Activated CD4-positive, CD25-positive, alpha-beta regulatory T cell treated with anti-CD3 and anti-CD28 coated beads, Interleukin-2, amount 50 U/mL, for 72 hours (primary cell): ENCODE results near the gene TCP1.
"Not testable (repeated sequence)": the region's sequence is repeated elsewhere in the genome, so short reads cannot be mapped to it uniquely, and the experiment has no call there.

Experiments used
- DNase-seq: peaks from one replicate; pipeline ENCODE4 v3.0.0; 2021

TCP1 gene

GRCh38 chr6:159769470-159769869, 19.9 kb downstream of the TCP1 start:
- no peak for DNase-seq

- no peak for DNase-seq
Observed at GRCh38 chr6:159766906-159767305, 22.5 kb downstream of the TCP1 start.

- no peak for DNase-seq
Observed at GRCh38 chr6:159762681-159763293, 26.6 kb downstream of the TCP1 start.

- peak; percentile 90 for DNase-seq
Observed at GRCh38 chr6:159761873-159762680, 27.3 kb downstream of the TCP1 start, which contains the start of gene ACAT2. Gene ACAT2, plus strand, starts transcription at chr6:159762045. Its CDS starts 43 bp downstream, at chr6:159762088.

- DNase-seq = no peak
Observed at GRCh38 chr6:159761129-159761872, 28.1 kb downstream of the TCP1 start.

- DNase-seq = no peak
Observed at GRCh38 chr6:159760602-159761057, 28.8 kb downstream of the TCP1 start.

- DNase-seq = no peak
Observed at GRCh38 chr6:159759645-159760044, 29.8 kb downstream of the TCP1 start.

- no peak for DNase-seq
Observed at GRCh38 chr6:159758031-159759001, 31.1 kb downstream of the TCP1 start.

- DNase-seq = no peak
Observed at GRCh38 chr6:159756508-159756907, 32.9 kb downstream of the TCP1 start.

GRCh38 chr6:159754959-159755914, 34.2 kb downstream of the TCP1 start:
- no peak for DNase-seq

GRCh38 chr6:159754401-159754800, 35.0 kb downstream of the TCP1 start:
- no peak for DNase-seq

- no peak for DNase-seq
Observed at GRCh38 chr6:159753081-159753872, 36.1 kb downstream of the TCP1 start.

GRCh38 chr6:159751448-159751847, 38.0 kb downstream of the TCP1 start:
- DNase-seq = no peak

- DNase-seq = not testable (repeated sequence)
Observed at GRCh38 chr6:159748127-159748526, 41.3 kb downstream of the TCP1 start.

GRCh38 chr6:159746759-159747158, 42.6 kb downstream of the TCP1 start:
- no peak for DNase-seq

- DNase-seq = no peak
Observed at GRCh38 chr6:159745081-159745480, 44.3 kb downstream of the TCP1 start.

- no peak for DNase-seq
Observed at GRCh38 chr6:159742165-159742564, 47.2 kb downstream of the TCP1 start.

GRCh38 chr6:159739341-159739740, 50.1 kb downstream of the TCP1 start:
- DNase-seq = no peak

GRCh38 chr6:159736908-159737307, 52.5 kb downstream of the TCP1 start:
- no peak for DNase-seq

- DNase-seq = not testable (repeated sequence)
Observed at GRCh38 chr6:159733395-159733794, 56.0 kb downstream of the TCP1 start.
